GM19328 (cell line): ENCODE results near the gene C17orf50.

ENCODE experiments used
- ATAC-seq: cut with Tn5 transposase; IDR thresholded peaks from one replicate; pipeline ENCODE4 v1.9.1; 2021; ENCODE audit warnings: mild to moderate bottlenecking, moderate library complexity; ENCODE audit not compliant: unreplicated experiment

The C17orf50 gene

GRCh38 chr17:35733366-35733765 is 27.3 kb upstream of the C17orf50 start:
- no peak for ATAC-seq

GRCh38 chr17:35734396-35734795 is 26.3 kb upstream of the C17orf50 start:
- ATAC-seq: no peak

GRCh38 chr17:35735036-35735805 is 25.5 kb upstream of the C17orf50 start:
- ATAC-seq: no peak

- ATAC-seq: no peak
Measured at GRCh38 chr17:35736236-35736635, 24.5 kb upstream of the C17orf50 start.

GRCh38 chr17:35738519-35739133 is 22.1 kb upstream of the C17orf50 start:
- no peak for ATAC-seq

- ATAC-seq: no peak
Measured at GRCh38 chr17:35740216-35740615, 20.5 kb upstream of the C17orf50 start.

- no peak for ATAC-seq
Measured at GRCh38 chr17:35740997-35741931, 19.4 kb upstream of the C17orf50 start.

GRCh38 chr17:35742496-35742895 is 18.2 kb upstream of the C17orf50 start:
- ATAC-seq: no peak

GRCh38 chr17:35742896-35743477 is 17.7 kb upstream of the C17orf50 start:
- ATAC-seq: no peak

GRCh38 chr17:35743626-35744328 is 16.9 kb upstream of the C17orf50 start:
- no peak for ATAC-seq

GRCh38 chr17:35744830-35745229 is 15.9 kb upstream of the C17orf50 start:
- ATAC-seq: no peak

- no peak for ATAC-seq
Measured at GRCh38 chr17:35745246-35745645, 15.4 kb upstream of the C17orf50 start.

GRCh38 chr17:35745749-35746320 is 14.9 kb upstream of the C17orf50 start:
- no peak for ATAC-seq

GRCh38 chr17:35747540-35748017 is 13.1 kb upstream of the C17orf50 start:
- no peak for ATAC-seq

GRCh38 chr17:35748341-35748841 is 12.3 kb upstream of the C17orf50 start:
- ATAC-seq: no peak

GRCh38 chr17:35748979-35749378 is 11.7 kb upstream of the C17orf50 start:
- ATAC-seq: no peak

- ATAC-seq: no peak
Measured at GRCh38 chr17:35749560-35750412, 10.9 kb upstream of the C17orf50 start.

GRCh38 chr17:35750526-35751395 is 9.9 kb upstream of the C17orf50 start:
- ATAC-seq: no peak
